ENCODE data around the gene DCLK1.
A peak's percentile ranks its signal among the peaks of the same experiment; 100 is the strongest.

The DCLK1 gene

GRCh38 chr13:35858665-35859064 lies 272.5 kb downstream of the DCLK1 start:
- TF ChIP-seq CTCF (conservative IDR thresholded peaks at IDR 0.05; ENCODE audit: low read depth), result no peak
- DNase-seq (ENCODE audit: low spot score), result no peak
- ChIA-PET CTCF (interaction anchor here (0.7 kb wide), 1 partner anchor 454 kb away, joined by 4 read pairs; no protein-coding TSS in a partner anchor), POLR2A (ENCODE audit: low non-redundant PET) (no interaction called here)
- no peak overlapping the region for H3K27ac ChIP-seq

DNA sequence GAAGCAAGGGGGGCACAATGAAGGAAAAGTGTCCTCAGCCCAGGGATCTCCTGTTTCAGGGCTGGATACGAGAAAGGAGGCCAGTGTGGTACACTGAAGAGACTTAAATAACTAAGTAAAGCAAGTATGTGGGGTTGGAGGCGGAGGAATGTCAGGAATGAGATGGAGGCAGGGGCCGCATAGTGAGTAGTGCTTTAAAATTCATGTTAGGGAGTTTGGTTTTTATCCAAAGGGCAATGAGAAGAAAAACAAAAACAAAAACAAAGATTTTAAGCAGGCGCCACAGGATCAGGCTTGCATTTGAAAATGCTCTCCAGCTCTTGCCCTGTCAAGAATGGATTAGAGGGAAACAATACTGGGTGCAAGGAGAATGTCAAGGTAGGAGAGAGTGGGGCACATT lies 273.4 kb downstream of the DCLK1 start:
- no peak overlapping the region for H3K27ac ChIP-seq
- DNase-seq (ENCODE audit: low spot score), result no peak
- ChIA-PET CTCF (no interaction called here), POLR2A (ENCODE audit: low non-redundant PET) (no interaction called here)
- no peak for TF ChIP-seq CTCF (conservative IDR thresholded peaks at IDR 0.05; ENCODE audit: low read depth)

- ChIA-PET POLR2A (ENCODE audit: low non-redundant PET) (no interaction called here), CTCF (no interaction called here)
- DNase-seq (ENCODE audit: low spot score), result no peak
- TF ChIP-seq CTCF (conservative IDR thresholded peaks at IDR 0.05; ENCODE audit: low read depth), result no peak
- H3K27ac ChIP-seq, result no peak overlapping the region
These were observed 274.3 kb downstream of the DCLK1 start for GRCh38 chr13:35856721-35857364.

DNA sequence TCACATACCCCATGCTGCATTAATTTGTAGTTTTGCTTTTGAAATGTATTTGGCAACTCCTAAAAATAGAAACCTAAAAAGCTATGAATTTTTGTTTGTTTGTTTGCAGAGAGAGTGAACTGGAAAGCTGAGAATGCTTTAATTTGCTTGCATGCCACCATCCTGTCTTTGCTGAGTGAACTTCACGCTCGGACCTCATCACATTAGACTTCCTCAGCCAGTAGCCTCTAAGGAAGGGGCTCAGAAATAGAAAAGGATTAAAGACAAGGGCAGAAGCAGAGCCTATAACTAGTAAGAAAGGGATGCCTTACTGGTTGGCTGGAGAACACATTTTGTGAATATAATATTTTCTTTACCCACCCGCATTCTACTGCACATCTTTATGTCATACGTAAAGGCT lies 275.1 kb downstream of the DCLK1 start:
- TF ChIP-seq CTCF (conservative IDR thresholded peaks at IDR 0.05; ENCODE audit: low read depth), result no peak
- CTCF ChIA-PET, result no interaction called here
- H3K27ac ChIP-seq, result no peak overlapping the region
- DNase-seq (ENCODE audit: low spot score), result no peak
- POLR2A ChIA-PET (ENCODE audit: low non-redundant PET), result no interaction called here

- no peak overlapping the region for H3K27ac ChIP-seq
- ChIA-PET POLR2A (ENCODE audit: low non-redundant PET) (no interaction called here), CTCF (no interaction called here)
- TF ChIP-seq CTCF (conservative IDR thresholded peaks at IDR 0.05; ENCODE audit: low read depth), result no peak
- DNase-seq (ENCODE audit: low spot score), result peak; percentile 80
These were observed 275.6 kb downstream of the DCLK1 start for GRCh38 chr13:35855531-35856019.

- no peak overlapping the region for H3K27ac ChIP-seq
- POLR2A ChIA-PET (ENCODE audit: low non-redundant PET), result no interaction called here
- CTCF ChIA-PET, result no interaction called here
These were observed 276.9 kb downstream of the DCLK1 start for GRCh38 chr13:35854286-35854685.

More at GRCh38 chr13:35854286-35854685, 276.9 kb downstream of the DCLK1 start:
- no peak for TF ChIP-seq CTCF (conservative IDR thresholded peaks at IDR 0.05; ENCODE audit: low read depth)
- no peak for DNase-seq (ENCODE audit: low spot score)

Measured in RWPE1 (cell line).